Measurements from ENCODE around the gene PTPRN2.

The PTPRN2 gene

DNA sequence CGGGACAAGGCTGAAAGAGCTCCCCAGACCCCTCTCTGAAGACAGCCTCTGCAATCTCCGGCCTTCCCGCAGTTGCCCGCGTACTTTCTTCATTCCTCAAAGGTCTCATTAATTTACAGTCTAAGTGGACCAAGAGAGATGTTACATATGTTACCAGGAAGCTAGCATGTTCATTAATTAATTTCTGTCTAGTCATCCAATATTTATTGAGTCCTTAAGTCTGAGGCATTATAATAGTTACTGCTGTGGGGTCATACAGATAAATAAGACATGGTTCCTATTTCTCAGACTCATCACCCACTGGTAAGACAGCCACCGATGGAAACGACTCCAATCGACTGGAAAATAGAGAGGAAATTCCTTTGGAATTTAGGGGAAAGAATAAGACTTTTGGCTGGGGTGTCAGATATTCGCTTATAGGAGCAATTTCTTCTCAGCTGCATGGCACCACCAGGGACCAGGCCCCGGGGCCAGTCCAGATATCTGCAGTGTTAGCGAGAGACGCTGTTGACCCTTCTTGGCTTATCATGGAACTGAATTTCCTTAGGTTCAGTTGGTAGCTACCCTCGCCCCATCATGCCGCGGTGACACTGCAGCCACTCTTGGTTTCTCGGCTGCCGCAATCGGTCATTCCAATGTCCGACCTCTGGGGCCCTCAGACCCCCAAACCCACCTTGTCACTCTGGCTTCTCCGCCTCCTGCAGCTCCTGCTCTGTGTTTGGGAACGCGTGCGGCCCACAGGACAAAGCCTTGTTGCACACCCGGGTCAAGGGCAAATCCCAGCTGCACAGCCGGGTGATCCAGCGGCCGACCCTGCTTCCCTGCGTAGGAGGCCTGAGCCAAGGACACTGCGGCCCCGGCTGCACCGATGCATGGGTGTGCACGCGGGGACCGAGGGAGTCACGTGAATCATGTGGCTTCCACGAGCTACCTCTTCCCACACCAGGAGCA, 867.6 kb downstream of the PTPRN2 start:
- no peak for DNase-seq (ENCODE audit: low read depth in 2 of 2)

DNA sequence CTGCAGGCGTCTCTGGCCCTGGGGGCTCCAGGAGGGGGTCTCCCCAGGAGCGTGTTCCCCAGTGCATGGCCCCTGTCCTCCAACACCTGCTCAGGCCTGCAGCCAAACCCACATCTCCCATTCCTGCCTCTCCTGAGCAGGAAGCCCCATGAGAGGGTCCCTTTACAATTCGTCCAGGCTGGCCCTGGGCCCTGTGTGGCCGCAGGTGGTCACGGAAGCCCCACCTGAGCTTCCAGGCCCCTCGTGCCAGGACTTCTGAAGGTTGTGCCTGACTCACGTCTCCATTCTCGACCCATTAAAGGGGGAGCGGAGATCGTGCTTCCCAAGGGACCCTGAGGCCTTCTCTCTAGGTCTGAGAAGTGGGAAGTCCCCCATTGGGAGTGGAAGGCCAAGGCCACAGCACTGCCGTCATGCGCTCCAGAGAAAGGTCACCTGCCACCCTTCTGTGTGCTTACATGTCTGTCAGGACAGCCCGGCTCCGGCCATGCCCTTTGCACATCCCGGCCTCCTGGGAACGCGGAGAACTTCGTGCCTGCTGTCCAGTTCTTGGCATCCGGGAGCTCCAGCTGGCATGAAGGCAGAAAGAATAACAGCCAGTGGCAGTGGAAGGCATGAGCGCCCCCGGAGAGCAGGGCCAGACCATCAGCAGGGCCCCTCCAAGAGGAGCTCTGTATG, 868.5 kb downstream of the PTPRN2 start:
- DNase-seq (ENCODE audit: low read depth in 2 of 2), result no peak

DNA sequence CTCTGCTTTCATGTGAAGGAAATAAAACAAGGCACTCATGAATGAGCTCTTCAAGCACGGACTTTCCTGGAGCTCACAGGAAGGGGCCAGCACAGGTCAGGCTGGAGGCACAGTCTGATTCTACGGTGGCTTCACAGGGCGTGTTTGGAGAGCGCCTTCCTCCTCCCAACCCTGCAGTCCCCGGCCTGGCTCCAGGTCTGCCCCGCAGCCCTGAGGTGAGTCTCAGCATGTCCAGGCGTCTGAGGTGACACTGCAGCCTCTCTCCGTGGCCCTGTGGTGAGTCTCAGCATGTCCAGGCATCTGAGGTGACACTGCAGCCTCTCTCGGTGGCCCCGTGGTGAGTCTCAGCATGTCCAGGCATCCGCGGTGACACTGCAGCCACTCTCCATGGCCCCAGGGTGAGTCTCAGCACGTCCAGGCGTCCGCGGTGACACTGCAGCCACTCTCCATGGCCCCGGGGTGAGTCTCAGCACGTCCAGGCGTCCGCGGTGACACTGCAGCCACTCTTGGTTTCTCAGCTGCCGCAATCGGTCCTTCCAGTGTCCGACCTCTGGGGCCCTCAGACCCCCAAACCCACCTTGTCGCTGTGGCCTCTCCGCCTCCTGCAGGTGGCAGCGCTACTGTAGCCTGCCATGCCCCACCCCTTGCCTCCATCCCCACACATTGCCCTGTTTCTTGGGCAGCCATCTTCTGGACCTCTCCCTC, 869.2 kb downstream of the PTPRN2 start:
- DNase-seq (ENCODE audit: low read depth in 2 of 2), result no peak

DNA sequence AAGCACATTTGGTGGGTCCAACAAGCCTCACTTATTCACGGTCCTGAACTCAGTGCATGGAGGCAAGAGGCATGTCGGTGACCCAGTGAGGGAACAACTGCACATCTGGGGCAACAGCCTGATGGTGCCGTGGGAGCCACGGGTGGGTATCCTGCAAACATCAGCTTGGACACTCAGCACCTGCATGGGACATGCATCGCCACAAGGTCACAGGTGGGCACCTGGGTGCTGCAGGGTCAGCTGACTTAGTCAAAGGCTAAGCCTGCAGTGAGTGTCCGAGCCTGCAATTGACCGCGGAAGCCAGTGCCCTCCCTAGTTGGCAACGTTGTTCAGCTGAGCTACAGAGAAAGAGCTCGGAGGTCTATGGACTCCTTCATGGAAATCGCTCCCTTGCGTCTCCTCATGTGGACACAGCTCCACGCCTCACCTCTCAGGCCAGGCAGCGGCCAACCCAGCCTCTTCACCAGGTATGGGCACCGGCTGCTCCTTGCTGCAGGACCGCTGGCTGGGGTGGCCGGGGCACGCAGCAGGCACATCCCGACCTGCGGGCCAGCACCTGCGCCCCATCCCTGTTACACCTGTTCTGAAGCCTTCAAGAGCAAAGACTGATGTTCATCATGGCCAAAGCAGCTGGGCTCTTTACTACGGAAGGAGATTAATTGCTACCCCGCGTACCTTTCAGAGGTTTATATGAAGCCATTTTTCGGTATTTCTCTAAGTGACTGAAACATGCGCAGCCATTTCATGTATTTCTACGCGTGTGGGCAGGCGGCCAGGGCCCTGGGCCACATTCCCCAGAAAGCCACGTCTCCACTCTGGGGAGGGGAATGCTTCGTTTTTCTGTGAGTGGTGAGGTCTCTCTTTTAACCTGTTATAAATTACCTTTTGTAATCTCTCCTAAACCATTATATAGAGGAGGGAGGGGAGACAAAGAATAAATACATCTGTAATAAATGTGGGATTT, 870.1 kb downstream of the PTPRN2 start:
- no peak for DNase-seq (ENCODE audit: low read depth in 2 of 2)

- DNase-seq (ENCODE audit: low read depth in 2 of 2), result no peak
Observed at GRCh38 chr7:157715938-157716280, 871.7 kb downstream of the PTPRN2 start.

GRCh38 chr7:157715071-157715937, 872.3 kb downstream of the PTPRN2 start:
- DNase-seq (ENCODE audit: low read depth in 2 of 2), result no peak

GRCh38 chr7:157714166-157715070, 873.2 kb downstream of the PTPRN2 start:
- no peak for DNase-seq (ENCODE audit: low read depth in 2 of 2)

GRCh38 chr7:157713591-157713990, 874.0 kb downstream of the PTPRN2 start:
- DNase-seq (ENCODE audit: low read depth in 2 of 2), result no peak

- DNase-seq (ENCODE audit: low read depth in 2 of 2), result no peak
Observed at GRCh38 chr7:157712666-157713235, 874.9 kb downstream of the PTPRN2 start.

GRCh38 chr7:157711353-157711888, 876.2 kb downstream of the PTPRN2 start:
- DNase-seq (ENCODE audit: low read depth in 2 of 2), result no peak

- DNase-seq (ENCODE audit: low read depth in 2 of 2), result no peak
Observed at GRCh38 chr7:157710396-157710795, 877.2 kb downstream of the PTPRN2 start.

DNA sequence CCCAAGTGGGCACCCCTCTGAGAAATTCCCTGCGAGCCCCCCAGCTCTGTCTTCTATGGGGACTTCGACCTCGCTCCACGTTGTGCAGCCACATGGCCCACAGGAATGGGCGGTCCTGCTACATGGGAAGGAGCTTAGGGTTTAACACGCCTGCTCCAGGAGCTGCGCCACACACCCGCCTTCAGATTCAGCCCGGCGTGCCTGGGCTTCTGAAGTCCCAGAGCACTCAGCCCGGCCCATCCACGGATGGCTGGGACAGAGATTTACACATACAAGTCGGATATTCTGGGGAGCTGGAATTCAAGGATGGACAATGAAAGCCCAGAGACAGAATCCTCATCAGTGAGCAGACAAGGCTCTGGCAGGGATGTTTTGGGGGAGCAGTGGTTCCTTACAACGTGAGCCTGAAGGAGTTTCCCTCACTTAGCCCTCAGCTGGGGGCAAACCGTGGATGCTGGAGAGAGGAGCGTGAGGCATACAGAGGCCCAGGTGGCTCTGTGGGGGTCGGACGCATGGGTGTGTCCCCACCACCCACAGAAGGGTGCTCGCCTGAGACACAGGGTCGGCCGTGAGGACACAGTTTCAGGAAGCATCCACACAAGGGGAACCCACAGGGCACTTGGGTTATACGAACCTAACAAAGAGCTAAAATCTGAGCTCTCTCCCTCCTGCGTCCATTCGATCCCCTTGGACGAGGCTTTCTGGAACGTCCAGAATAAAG, 877.9 kb downstream of the PTPRN2 start:
- no peak for DNase-seq (ENCODE audit: low read depth in 2 of 2)

- DNase-seq (ENCODE audit: low read depth in 2 of 2), result no peak
Observed at GRCh38 chr7:157708919-157709295, 878.7 kb downstream of the PTPRN2 start.

- DNase-seq (ENCODE audit: low read depth in 2 of 2), result no peak
Observed at GRCh38 chr7:157707983-157708918, 879.4 kb downstream of the PTPRN2 start.

DNA sequence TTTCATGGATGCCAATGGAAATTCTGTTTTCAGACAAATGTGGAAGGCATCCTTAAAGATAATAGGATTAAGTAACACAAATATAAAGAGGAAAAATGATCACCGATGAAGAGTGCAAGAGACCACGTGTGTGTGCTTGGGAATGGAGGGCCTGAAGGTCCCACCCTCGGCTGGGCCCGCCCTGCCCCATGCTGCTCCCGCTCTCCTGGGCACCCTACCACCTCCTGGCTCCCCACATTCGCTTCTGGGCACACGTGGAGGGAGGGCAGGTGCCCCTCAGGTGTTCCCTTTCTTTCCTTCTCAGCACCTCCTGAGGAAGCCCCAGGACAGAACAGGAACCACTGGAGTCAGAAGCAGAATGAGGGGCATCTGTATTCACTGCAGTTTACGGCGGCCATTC, 883.3 kb downstream of the PTPRN2 start:
- no peak for DNase-seq (ENCODE audit: low read depth in 2 of 2)

- no peak for DNase-seq (ENCODE audit: low read depth in 2 of 2)
Observed at GRCh38 chr7:157703534-157704195, 884.0 kb downstream of the PTPRN2 start.
